ENCODE data around the gene TNK1.
"Not testable (repeated sequence)": the region's sequence is repeated elsewhere in the genome, so short reads cannot be mapped to it uniquely, and the experiment has no call there.

TNK1 gene

GRCh38 chr17:7355053-7355452 is 25.8 kb upstream of the TNK1 start, which contains the start of gene TMEM95:
Gene TMEM95, plus strand, starts transcription at chr17:7355156. Its CDS starts 49 bp downstream, at chr17:7355205.
- no peak for DNase-seq (ENCODE audit: low spot score)

GRCh38 chr17:7355573-7355972 is 25.3 kb upstream of the TNK1 start:
- DNase-seq (ENCODE audit: low spot score): no peak

DNA sequence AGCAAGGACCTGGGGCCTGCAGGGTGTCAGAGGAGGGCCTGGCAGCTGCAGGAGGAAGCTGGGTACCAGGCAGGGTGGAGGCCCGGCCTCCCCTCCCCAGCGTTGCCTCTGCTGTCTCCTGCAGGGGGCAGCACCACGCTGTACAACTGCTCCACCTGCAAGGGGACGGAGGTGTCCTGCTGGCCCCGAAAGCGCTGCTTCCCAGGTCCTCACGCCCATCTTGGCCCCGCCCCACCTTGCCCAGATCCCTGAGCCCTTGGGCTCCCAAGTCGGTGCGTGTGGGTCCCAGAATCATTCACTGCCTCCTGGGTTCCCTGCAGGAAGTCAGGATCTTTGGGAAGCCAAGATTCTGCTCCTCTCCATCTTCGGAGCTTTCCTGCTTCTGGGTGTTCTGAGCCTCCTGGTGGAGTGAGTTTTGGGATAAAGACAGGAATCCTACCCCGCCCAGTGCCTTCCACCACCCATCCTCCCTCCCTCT is 24.8 kb upstream of the TNK1 start:
- DNase-seq (ENCODE audit: low spot score): peak; percentile 71

DNA sequence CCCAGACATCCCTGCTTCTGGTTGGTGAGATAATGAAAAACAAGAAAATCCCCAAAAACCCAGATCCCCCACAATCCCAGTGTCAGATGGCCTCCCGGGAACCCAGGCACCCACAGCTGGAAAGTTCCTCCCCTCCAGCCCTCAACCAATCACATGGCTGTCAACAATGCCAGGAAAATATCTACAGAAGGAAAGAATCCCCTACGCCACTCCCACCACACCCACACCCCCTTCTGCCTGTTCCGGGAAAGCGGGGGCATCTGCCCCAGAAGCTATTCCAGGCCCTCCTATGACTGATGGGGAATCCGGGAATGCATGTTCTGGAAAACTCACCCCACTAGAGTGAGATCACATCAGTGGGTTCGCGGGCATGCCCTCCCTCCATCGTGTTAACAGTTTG is 24.1 kb upstream of the TNK1 start:
- DNase-seq (ENCODE audit: low spot score): no peak

GRCh38 chr17:7357381-7357780 is 23.5 kb upstream of the TNK1 start:
- DNase-seq (ENCODE audit: low spot score): no peak

DNA sequence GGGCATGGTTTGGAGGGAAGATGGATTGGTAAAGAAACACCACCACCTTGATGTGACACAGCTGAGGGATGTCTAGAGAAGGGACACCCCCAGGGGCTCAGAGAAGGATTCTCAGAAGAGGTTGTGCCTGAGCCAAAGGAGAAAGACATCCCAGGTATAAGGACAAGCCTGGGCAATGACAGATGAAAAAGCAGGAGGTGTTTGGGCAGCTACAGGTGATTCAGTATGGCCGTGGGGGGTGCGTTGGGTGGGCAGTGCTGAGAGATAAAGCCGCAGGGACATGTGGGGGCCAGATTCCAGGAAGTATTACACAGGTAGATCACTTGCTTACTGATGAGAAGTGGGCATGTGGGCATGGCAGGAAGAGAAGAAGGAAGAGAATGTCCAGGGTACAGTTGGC is 19.0 kb upstream of the TNK1 start:
- no peak for DNase-seq (ENCODE audit: low spot score)

DNA sequence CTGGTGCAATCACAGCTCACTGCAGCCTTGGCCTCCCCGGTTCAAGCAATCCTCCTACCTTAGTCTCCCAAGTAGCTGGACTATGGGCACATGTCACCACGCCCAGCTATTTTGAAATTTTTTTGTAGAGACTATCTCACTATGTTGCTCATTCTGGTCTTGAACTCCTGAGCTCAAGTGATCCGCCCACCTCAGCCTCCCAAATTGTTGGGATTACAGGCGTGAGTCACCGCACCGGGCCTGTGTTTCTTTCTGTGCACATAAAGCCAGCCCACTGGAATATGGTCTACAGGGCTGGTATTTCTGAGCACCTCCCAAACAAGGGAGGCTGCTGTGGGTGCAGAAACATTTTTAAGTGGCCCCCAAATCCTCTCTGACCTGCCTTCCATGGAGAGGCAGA is 17.6 kb upstream of the TNK1 start:
- no peak for DNase-seq (ENCODE audit: low spot score)

DNA sequence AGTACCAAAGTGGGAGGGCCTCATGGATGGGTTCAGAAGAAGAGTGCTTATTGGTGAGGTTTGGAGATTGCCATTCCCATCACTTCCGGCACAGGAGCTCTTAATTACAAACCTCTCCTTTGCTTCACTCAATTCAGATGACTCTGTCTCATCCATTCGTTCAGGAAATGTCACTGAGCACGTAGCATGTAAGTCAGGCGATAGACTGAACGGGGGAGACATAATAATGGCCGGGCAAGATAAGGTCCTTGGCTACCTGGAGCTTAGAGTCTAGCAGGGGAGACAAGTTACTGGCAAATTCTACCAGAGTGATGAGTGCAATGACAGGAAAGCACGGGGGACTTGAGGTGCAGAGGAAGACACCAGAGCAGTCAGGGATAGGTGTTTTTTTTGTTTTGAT is 14.9 kb upstream of the TNK1 start:
- not testable (repeated sequence) for DNase-seq (ENCODE audit: low spot score)

GRCh38 chr17:7367083-7367482 is 13.8 kb upstream of the TNK1 start:
- no peak for DNase-seq (ENCODE audit: low spot score)

- DNase-seq (ENCODE audit: low spot score): no peak
Observed at GRCh38 chr17:7367918-7368598, 12.8 kb upstream of the TNK1 start.

- DNase-seq (ENCODE audit: low spot score): not testable (repeated sequence)
Observed at GRCh38 chr17:7368599-7368994, 12.3 kb upstream of the TNK1 start.

GRCh38 chr17:7369825-7370224 is 11.1 kb upstream of the TNK1 start:
- DNase-seq (ENCODE audit: low spot score): no peak

DNA sequence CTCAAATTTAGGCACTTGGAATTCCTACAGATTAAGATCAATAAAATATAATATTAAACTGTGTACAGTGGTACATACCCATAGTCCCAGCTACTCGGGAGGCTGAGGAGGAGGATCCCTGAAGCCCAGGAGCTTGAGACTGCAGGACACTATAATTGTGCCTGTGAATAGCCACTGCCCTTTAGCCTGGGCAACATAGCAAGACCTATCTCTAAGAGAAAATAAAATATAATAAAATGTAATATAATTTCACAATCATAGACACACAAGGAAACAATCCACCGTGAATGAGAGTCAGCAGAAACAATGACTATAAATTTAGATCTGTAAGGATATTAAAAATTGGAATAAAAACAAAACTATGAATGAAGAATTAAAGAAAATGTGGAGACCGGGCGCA is 10.0 kb upstream of the TNK1 start:
- no peak for DNase-seq (ENCODE audit: low spot score)

DNA sequence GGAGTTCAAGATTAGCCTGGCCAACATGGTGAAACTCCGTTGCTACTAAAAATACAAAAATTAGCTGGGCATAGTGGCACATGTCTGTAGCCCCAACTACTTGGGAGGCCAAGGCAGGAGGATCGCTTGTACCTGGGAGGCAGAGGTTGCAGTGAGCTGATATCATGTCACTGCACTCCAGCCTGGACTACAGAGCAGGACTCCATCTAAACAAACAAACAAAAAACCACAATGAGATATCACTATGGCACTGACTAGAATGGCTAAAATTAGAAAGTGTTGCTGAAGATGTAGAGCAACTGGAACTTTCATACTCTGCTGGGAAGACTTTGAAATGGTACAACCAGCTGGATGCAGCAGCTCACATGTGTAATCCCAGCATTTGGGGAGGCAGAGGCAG is 6.5 kb upstream of the TNK1 start:
- no peak for DNase-seq (ENCODE audit: low spot score)

- DNase-seq (ENCODE audit: low spot score): no peak
Observed at GRCh38 chr17:7379134-7379533, 1.8 kb upstream of the TNK1 start.

DNA sequence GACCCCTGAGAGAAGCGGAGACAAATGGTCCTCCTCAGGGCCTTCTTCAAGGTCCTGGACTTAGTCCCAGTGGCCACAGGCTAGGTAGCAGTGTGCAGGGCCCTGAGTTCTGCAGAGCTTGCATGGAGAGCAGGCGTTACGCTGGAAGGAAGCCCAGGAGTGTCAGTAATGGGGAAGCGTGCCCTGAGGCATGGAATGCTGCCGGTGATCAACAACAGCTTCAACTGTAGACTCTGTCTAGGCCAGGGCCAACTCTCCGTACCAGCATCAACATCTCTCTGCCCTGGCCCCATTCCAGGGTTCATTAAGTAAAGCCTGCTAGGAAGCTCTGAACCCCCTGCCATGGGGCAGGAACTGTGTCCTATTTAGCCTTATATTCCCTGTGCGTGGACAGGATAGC is 568 bp upstream of the TNK1 start:
- DNase-seq (ENCODE audit: low spot score): peak; percentile 69

GRCh38 chr17:7382901-7383300 is 2.0 kb downstream of the TNK1 start:
- DNase-seq (ENCODE audit: low spot score): no peak

DNA sequence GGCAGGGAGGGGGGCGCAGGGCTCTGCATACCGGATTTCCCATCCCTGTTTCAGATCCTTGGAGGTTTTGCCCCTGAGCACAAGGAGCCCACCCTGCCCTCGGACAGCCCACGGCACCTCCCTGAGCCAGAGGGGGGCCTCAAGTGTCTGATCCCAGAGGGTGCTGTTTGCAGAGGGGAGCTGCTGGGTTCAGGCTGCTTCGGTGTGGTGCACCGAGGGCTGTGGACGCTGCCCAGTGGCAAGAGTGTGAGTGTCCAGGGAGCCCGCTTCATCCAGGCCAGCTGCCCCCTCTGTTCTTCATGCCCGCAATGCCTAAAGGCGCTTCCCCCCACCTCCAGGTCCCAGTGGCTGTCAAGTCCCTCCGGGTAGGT is 2.5 kb downstream of the TNK1 start:
- no peak for DNase-seq (ENCODE audit: low spot score)

GRCh38 chr17:7383742-7384488 is 3.0 kb downstream of the TNK1 start:
- DNase-seq (ENCODE audit: low spot score): peak; percentile 77

DNA sequence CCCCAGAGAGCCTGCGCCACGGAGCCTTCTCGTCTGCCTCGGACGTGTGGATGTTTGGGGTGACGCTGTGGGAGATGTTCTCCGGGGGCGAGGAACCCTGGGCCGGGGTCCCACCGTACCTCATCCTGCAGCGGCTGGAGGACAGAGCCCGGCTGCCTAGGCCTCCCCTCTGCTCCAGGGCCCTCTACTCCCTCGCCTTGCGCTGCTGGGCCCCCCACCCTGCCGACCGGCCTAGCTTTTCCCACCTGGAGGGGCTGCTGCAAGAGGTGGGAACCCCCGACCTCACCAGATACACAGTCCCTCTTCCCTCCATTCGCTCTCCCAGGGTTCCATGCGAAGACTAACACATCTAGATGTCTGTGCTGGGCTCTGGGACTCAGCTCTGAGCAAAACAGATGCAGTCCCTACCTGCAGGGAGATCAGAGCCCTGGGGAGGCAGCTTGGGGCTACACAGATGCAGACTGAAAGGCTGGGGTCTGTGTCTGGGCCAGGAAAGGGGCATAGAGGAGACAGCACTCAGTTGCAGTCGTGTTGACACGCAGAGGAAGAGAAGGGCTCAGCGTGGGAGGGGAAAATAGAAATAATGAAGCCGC is 3.7 kb downstream of the TNK1 start:
- DNase-seq (ENCODE audit: low spot score): no peak

DNA sequence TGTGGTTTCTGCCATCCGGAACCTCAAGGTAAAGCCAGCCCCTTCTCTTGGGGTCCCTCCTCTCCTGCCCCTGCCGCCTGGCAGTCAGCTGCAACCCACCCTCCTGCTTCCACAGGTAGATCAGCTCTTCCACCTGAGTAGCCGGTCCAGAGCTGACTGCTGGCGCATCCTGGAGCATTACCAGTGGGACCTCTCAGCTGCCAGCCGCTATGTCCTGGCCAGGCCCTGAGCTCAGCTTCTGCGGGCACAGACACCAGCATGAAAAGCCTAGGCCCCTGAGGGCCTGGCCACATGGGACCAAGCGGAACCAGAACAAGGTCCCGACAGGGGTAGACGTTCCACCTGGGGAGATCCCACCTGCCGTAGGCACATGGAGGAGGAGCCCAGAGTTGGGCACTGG is 8.0 kb downstream of the TNK1 start:
- no peak for DNase-seq (ENCODE audit: low spot score)

GRCh38 chr17:7389924-7390910 is 9.3 kb downstream of the TNK1 start:
- DNase-seq (ENCODE audit: low spot score): no peak

Data from AG08396 (cell line).